ENCODE results near the gene RGMB. TPM values are rescaled to one million over a fixed set of nuclear protein-coding genes. Genes with fewer than 3 reads are reported as not detected.

Gene RGMB
- total RNA-seq, 2 donors from 2014 or later = 60.2 to 71.6 TPM

DNA sequence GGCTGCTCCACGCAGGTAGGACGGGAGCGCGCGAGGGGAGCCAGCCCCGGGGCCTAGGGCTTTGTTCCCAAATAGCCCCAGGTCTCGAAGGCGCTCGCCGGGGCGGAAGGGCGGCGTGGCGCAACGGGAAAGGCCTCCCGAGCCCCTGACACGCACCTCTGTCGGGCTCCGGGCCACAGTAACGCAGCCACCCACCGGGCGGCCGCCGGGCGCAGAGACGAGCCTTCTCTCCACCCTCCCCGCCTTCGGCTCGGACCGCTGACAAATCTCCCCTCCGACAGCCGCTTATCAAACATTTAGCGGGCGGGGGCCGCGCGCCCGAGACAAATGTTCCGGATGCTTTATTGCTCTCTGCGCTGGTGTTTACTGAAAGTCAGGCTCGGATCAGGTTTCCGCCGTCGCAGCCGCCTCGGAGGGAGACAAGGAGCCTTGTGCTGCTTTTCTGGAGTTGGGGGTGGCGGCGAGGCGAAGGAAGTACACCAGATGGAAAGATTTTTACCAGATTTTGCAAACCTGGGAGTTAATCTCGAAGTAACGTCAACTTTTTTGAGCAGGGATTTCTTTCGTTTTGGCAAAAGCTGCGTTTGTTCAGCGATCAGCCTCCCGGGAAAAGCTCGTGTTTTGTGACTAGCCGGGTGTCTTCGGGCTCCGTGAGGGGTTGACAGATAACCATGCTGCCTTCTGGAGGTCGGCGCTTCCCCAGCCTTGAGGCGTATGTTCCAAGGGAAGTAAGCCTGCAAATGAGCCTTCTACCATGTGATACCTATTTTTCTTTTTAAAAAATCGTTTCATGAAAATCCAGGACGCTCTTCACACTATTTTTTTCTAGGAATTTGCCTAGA lies 950 bp downstream of the RGMB start:
- Histone ChIP-seq H3K9ac (ENCODE audit: extremely low read depth, low read length, poor library complexity, severe bottlenecking) (peak overlapping the region; percentile 41), H3K27me3 (ENCODE audit: control insufficient read depth, insufficient read depth, low read length, poor library complexity, severe bottlenecking) (no peaks in the 10 kb centered on the region), H3K4me1 (ENCODE audit: control insufficient read depth, insufficient read depth, low read length) (no peaks in the 10 kb centered on the region), H3K36me3 (ENCODE audit: control insufficient read depth, insufficient read depth, low read length) (peaks cover 41% of the 10 kb centered on the region), H3K9me3 (ENCODE audit: control insufficient read depth, low read length) (no peaks in the 10 kb centered on the region), H3K27ac (ENCODE audit: low read depth, low read length) (peak overlapping the region; percentile 93), H3K4me3 (ENCODE audit: low read length) (peak overlapping the region; percentile 85)
- Mint-ChIP-seq H3K9me3 (no peaks in the 10 kb centered on the region), H3K27ac (peak overlapping the region; percentile 90), H3K27me3 (ENCODE audit: insufficient read depth) (no peaks in the 10 kb centered on the region), H3K4me3 (peak overlapping the region; percentile 97), H3K4me1 (peaks cover 41% of the 10 kb centered on the region), H3K36me3 (ENCODE audit: low read depth) (peaks cover 45% of the 10 kb centered on the region)
- DNase-seq = peak; percentile 85
- TF ChIP-seq, protein P1, sequence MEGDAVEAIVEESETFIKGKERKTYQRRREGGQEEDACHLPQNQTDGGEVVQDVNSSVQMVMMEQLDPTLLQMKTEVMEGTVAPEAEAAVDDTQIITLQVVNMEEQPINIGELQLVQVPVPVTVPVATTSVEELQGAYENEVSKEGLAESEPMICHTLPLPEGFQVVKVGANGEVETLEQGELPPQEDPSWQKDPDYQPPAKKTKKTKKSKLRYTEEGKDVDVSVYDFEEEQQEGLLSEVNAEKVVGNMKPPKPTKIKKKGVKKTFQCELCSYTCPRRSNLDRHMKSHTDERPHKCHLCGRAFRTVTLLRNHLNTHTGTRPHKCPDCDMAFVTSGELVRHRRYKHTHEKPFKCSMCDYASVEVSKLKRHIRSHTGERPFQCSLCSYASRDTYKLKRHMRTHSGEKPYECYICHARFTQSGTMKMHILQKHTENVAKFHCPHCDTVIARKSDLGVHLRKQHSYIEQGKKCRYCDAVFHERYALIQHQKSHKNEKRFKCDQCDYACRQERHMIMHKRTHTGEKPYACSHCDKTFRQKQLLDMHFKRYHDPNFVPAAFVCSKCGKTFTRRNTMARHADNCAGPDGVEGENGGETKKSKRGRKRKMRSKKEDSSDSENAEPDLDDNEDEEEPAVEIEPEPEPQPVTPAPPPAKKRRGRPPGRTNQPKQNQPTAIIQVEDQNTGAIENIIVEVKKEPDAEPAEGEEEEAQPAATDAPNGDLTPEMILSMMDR (conservative IDR thresholded peaks at IDR 0.05) = peak; percentile 14
- 1 to 4% methylated on average over 15 to 64 of the region's 64 CpGs for WGBS, 2 experiments (ENCODE audit: insufficient coverage in 1 of 2, insufficient read length in 1 of 2)

DNA sequence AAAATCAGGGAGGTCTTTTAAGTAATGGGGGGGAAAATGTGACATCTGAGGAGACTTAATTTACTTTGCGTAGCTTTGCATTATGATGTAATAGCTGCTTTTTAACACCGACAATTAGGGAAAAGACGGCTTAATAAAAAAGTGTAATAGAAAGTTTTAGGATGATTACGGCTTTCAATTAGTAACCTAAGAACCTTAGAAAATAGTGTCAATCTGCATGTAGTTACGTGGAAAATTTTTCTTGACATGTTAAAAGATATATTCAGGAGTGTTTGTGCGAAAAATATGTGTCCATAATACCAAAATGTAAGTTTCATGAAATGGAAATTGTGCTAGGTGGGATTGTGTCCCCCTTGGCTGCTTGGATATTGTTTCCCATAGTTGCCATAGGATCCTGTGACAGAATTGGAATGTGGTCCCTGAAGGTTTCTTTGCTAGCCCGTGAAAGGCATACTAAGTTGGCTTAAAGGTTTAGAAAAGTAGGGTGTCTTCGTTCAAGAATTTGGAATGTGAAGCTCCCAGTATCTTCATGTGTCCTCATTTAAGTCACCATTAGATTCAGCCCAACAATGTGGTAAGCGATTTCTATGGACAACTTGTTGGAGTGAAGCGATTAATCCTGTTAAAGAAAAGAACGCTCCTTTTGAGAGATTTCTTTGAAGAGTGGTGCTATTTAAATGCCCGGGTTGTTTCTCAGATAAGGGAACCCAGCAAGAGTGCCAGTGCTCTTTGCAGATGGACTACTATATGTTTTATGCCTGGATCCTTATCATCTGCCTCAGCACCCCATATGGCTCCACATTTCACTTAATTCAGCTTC lies 2.0 kb downstream of the RGMB start:
- Mint-ChIP-seq H3K4me1 (peaks cover 46% of the 10 kb centered on the region), H3K9me3 (no peaks in the 10 kb centered on the region), H3K36me3 (ENCODE audit: low read depth) (peaks cover 54% of the 10 kb centered on the region), H3K4me3 (peak overlapping the region; percentile 97), H3K27ac (no peak overlapping the region), H3K27me3 (ENCODE audit: insufficient read depth) (no peaks in the 10 kb centered on the region)
- H3K36me3 ChIP-seq (ENCODE audit: control insufficient read depth, insufficient read depth, low read length) = peaks cover 51% of the 10 kb centered on the region
- no peaks in the 10 kb centered on the region for H3K27me3 ChIP-seq (ENCODE audit: control insufficient read depth, insufficient read depth, low read length, poor library complexity, severe bottlenecking)
- H3K27ac ChIP-seq (ENCODE audit: low read depth, low read length) = no peak overlapping the region
- no peaks in the 10 kb centered on the region for H3K9me3 ChIP-seq (ENCODE audit: control insufficient read depth, low read length)
- no peak for DNase-seq
- no peaks in the 10 kb centered on the region for H3K4me1 ChIP-seq (ENCODE audit: control insufficient read depth, insufficient read depth, low read length)
- peak overlapping the region; percentile 41 for H3K9ac ChIP-seq (ENCODE audit: extremely low read depth, low read length, poor library complexity, severe bottlenecking)
- 47 to 57% methylated on average over 12 of the region's 12 CpGs for WGBS, 2 experiments (ENCODE audit: insufficient coverage in 1 of 2, insufficient read length in 1 of 2)
- TF ChIP-seq, protein P1 (conservative IDR thresholded peaks at IDR 0.05) = no peak
- H3K4me3 ChIP-seq (ENCODE audit: low read length) = peak overlapping the region; percentile 85

DNA sequence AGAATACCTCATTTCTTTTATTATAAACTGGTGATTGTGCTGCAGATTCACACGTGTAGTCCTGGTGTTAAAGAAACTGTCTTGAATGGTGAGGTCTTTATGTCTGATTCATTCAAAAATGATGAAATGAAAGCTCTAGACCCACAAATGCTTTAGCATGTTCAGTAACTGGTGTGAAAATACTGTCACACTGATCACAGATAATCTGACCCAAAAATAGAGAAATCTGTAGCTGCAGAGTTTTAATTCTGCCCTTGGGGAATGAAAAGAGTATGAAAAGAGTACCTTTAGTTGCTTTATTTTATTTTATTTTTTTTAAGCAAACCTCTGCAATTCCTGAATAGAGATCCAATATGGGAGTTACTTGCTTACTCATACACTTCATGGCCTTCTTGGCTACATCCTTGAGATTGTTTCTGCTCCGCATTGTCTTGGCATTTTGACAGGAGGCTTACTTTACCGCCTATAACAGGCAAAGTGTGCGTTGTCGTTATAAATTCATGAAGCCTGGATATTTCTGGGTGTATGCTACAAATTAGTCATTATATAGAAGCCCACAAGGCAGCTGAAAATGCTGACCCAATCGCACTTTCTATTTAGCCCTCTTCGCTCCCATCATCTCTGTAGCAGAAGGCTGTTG lies 2.7 kb downstream of the RGMB start:
- peak overlapping the region; percentile 41 for H3K9ac ChIP-seq (ENCODE audit: extremely low read depth, low read length, poor library complexity, severe bottlenecking)

More for the DNA sequence above, 2.7 kb downstream of the RGMB start:
- Mint-ChIP-seq H3K27me3 (ENCODE audit: insufficient read depth) (no peaks in the 10 kb centered on the region), H3K9me3 (no peaks in the 10 kb centered on the region), H3K4me3 (peak overlapping the region; percentile 97), H3K36me3 (ENCODE audit: low read depth) (peaks cover 60% of the 10 kb centered on the region), H3K4me1 (peaks cover 46% of the 10 kb centered on the region), H3K27ac (no peak overlapping the region)
- WGBS, 2 experiments (ENCODE audit: insufficient coverage in 1 of 2, insufficient read length in 1 of 2) = 91 to 94% methylated on average over 6 to 7 of the region's 7 CpGs
- Histone ChIP-seq H3K36me3 (ENCODE audit: control insufficient read depth, insufficient read depth, low read length) (peaks cover 59% of the 10 kb centered on the region), H3K4me3 (ENCODE audit: low read length) (peak overlapping the region; percentile 85), H3K27me3 (ENCODE audit: control insufficient read depth, insufficient read depth, low read length, poor library complexity, severe bottlenecking) (no peaks in the 10 kb centered on the region), H3K9me3 (ENCODE audit: control insufficient read depth, low read length) (no peaks in the 10 kb centered on the region), H3K27ac (ENCODE audit: low read depth, low read length) (no peak overlapping the region), H3K4me1 (ENCODE audit: control insufficient read depth, insufficient read depth, low read length) (no peaks in the 10 kb centered on the region)
- no peak for DNase-seq
- TF ChIP-seq, protein P1 (conservative IDR thresholded peaks at IDR 0.05) = no peak
